ENCODE data around the gene SMAD5.
A peak's percentile ranks its signal among the peaks of the same experiment; 100 is the strongest.

SMAD5 gene

GRCh38 chr5:136101884-136102283 lies 30.8 kb upstream of the SMAD5 start:
- H3K4me3 ChIP-seq (replicated peaks; ENCODE audit: low read depth, low read length), result no peak overlapping the region
- no peaks in the 10 kb centered on the region for H3K36me3 ChIP-seq (ENCODE audit: control insufficient read depth, insufficient read depth, low read length)
- no peaks in the 10 kb centered on the region for H3K27me3 ChIP-seq (replicated peaks; ENCODE audit: control insufficient read depth, insufficient read depth, low read length)
- no peak for TF ChIP-seq CTCF (IDR thresholded peaks at IDR 0.05; ENCODE audit: insufficient read depth, low read length, poor library complexity, severe bottlenecking)
- DNase-seq (ENCODE audit: extremely low read depth, insufficient read length), result no peak

DNA sequence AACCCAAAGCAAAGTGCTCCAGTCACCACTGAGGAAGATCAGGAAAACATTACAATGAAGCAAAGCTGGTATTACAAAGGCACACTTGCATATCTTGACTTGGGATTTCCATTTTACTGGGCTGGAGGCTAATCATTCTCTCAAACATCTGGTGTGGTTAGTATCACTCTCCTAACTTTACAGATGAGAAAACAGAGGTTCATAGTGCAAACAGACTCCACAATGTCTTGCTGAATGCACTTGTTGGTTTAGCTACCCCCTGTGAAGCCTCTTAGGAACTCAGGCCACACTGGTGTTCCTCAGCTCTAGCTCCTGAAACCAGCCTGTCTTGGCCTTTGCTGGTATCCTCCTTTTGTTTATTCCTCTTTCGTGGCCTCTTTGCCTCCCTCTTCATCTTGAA lies 29.5 kb upstream of the SMAD5 start:
- no peak for DNase-seq (ENCODE audit: extremely low read depth, insufficient read length)
- H3K4me3 ChIP-seq (replicated peaks; ENCODE audit: low read depth, low read length), result no peak overlapping the region
- no peak for TF ChIP-seq CTCF (IDR thresholded peaks at IDR 0.05; ENCODE audit: insufficient read depth, low read length, poor library complexity, severe bottlenecking)
- H3K27me3 ChIP-seq (replicated peaks; ENCODE audit: control insufficient read depth, insufficient read depth, low read length), result no peaks in the 10 kb centered on the region
- H3K36me3 ChIP-seq (ENCODE audit: control insufficient read depth, insufficient read depth, low read length), result no peaks in the 10 kb centered on the region

GRCh38 chr5:136104306-136104965 lies 28.2 kb upstream of the SMAD5 start:
- no peak for DNase-seq (ENCODE audit: extremely low read depth, insufficient read length)
- Histone ChIP-seq H3K4me3 (replicated peaks; ENCODE audit: low read depth, low read length) (no peak overlapping the region), H3K27me3 (replicated peaks; ENCODE audit: control insufficient read depth, insufficient read depth, low read length) (no peaks in the 10 kb centered on the region), H3K36me3 (ENCODE audit: control insufficient read depth, insufficient read depth, low read length) (no peaks in the 10 kb centered on the region)
- TF ChIP-seq CTCF (IDR thresholded peaks at IDR 0.05; ENCODE audit: insufficient read depth, low read length, poor library complexity, severe bottlenecking), result no peak

- H3K4me3 ChIP-seq (replicated peaks; ENCODE audit: low read depth, low read length), result no peak overlapping the region
- no peaks in the 10 kb centered on the region for H3K36me3 ChIP-seq (ENCODE audit: control insufficient read depth, insufficient read depth, low read length)
- H3K27me3 ChIP-seq (replicated peaks; ENCODE audit: control insufficient read depth, insufficient read depth, low read length), result no peaks in the 10 kb centered on the region
- TF ChIP-seq CTCF (IDR thresholded peaks at IDR 0.05; ENCODE audit: insufficient read depth, low read length, poor library complexity, severe bottlenecking), result no peak
- no peak for DNase-seq (ENCODE audit: extremely low read depth, insufficient read length)
These were observed 26.2 kb upstream of the SMAD5 start for GRCh38 chr5:136106351-136107031.

DNA sequence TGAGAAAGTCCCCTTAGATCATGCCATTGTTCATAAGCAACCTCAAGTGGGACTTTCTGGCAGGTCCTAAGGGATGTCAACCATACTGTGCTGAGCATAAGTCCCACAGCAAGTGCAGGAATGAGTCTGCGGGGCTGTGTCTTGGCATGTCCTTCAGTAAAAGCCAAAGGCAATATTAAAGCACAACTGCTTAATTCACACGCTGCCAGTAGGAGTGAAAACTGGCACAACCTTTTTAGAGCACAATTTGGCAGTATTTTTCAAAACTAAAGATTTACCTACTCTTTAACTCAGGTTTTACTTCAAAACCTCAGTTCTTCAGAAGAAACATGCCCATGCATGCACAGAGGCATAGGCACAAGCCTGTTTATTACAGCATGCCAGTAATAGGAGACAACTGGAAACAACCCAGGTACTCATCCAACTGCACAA lies 24.4 kb upstream of the SMAD5 start:
- TF ChIP-seq CTCF (IDR thresholded peaks at IDR 0.05; ENCODE audit: insufficient read depth, low read length, poor library complexity, severe bottlenecking), result no peak
- Histone ChIP-seq H3K4me3 (replicated peaks; ENCODE audit: low read depth, low read length) (no peak overlapping the region), H3K36me3 (ENCODE audit: control insufficient read depth, insufficient read depth, low read length) (no peaks in the 10 kb centered on the region), H3K27me3 (replicated peaks; ENCODE audit: control insufficient read depth, insufficient read depth, low read length) (no peaks in the 10 kb centered on the region)
- peak; percentile 12 for DNase-seq (ENCODE audit: extremely low read depth, insufficient read length)
